Measurements from ENCODE around the gene OSBPL1A.

Gene OSBPL1A

GRCh38 chr18:24219561-24220317, 177.9 kb downstream of the OSBPL1A start:
- no peak for DNase-seq (ENCODE audit: low read depth)

GRCh38 chr18:24214913-24215312, 182.7 kb downstream of the OSBPL1A start:
- no peak for DNase-seq (ENCODE audit: low read depth)

GRCh38 chr18:24214144-24214543, 183.5 kb downstream of the OSBPL1A start:
- DNase-seq (ENCODE audit: low read depth) = no peak

GRCh38 chr18:24212939-24213338, 184.7 kb downstream of the OSBPL1A start:
- no peak for DNase-seq (ENCODE audit: low read depth)

- DNase-seq (ENCODE audit: low read depth) = no peak
These were observed 188.1 kb downstream of the OSBPL1A start for GRCh38 chr18:24209558-24209957.

- no peak for DNase-seq (ENCODE audit: low read depth)
These were observed 189.2 kb downstream of the OSBPL1A start for GRCh38 chr18:24208270-24209035.

GRCh38 chr18:24204904-24205303, 192.7 kb downstream of the OSBPL1A start:
- DNase-seq (ENCODE audit: low read depth) = no peak

- DNase-seq (ENCODE audit: low read depth) = no peak
These were observed 195.6 kb downstream of the OSBPL1A start for GRCh38 chr18:24201699-24202687.

- no peak for DNase-seq (ENCODE audit: low read depth)
These were observed 196.9 kb downstream of the OSBPL1A start for GRCh38 chr18:24200494-24201290.

- no peak for DNase-seq (ENCODE audit: low read depth)
These were observed 198.2 kb downstream of the OSBPL1A start for GRCh38 chr18:24199372-24199962.

- no peak for DNase-seq (ENCODE audit: low read depth)
These were observed 199.2 kb downstream of the OSBPL1A start for GRCh38 chr18:24198461-24198860.

GRCh38 chr18:24197412-24197811, 200.2 kb downstream of the OSBPL1A start:
- no peak for DNase-seq (ENCODE audit: low read depth)

- DNase-seq (ENCODE audit: low read depth) = no peak
These were observed 200.9 kb downstream of the OSBPL1A start for GRCh38 chr18:24196764-24197163.

- DNase-seq (ENCODE audit: low read depth) = no peak
These were observed 202.1 kb downstream of the OSBPL1A start for GRCh38 chr18:24195296-24196053.

GRCh38 chr18:24190590-24190989, 207.0 kb downstream of the OSBPL1A start:
- DNase-seq (ENCODE audit: low read depth) = no peak

GRCh38 chr18:24189664-24190346, 207.8 kb downstream of the OSBPL1A start:
- DNase-seq (ENCODE audit: low read depth) = no peak

- no peak for DNase-seq (ENCODE audit: low read depth)
These were observed 208.6 kb downstream of the OSBPL1A start for GRCh38 chr18:24189007-24189528.

- DNase-seq (ENCODE audit: low read depth) = no peak
These were observed 209.5 kb downstream of the OSBPL1A start for GRCh38 chr18:24188120-24188519.

- no peak for DNase-seq (ENCODE audit: low read depth)
These were observed 209.9 kb downstream of the OSBPL1A start for GRCh38 chr18:24187689-24188088.
